Fibroblast of lung (primary cell): Measurements from ENCODE around the gene SPTB.

Experiments used
- CTCF ChIP-seq, 2 donors: IDR thresholded peaks in 1 of 2; conservative IDR thresholded peaks in 1 of 2; 1 replicate in 1 of 2; 2 replicates in 1 of 2; pipeline ENCODE4 v1.5.1; 2011 to 2012; ENCODE audit warnings: low read length in 2 of 2, control low read depth in 1 of 2, inconsistent platforms in 1 of 2, low read depth in 1 of 2, mild to moderate bottlenecking in 1 of 2
- EZH2 ChIP-seq: IDR thresholded peaks from 2 replicates; pipeline ENCODE4 v1.5.1; 2012; ENCODE audit warnings: low read length, control low read depth, mild to moderate bottlenecking; ENCODE audit errors: missing control alignments

DNA sequence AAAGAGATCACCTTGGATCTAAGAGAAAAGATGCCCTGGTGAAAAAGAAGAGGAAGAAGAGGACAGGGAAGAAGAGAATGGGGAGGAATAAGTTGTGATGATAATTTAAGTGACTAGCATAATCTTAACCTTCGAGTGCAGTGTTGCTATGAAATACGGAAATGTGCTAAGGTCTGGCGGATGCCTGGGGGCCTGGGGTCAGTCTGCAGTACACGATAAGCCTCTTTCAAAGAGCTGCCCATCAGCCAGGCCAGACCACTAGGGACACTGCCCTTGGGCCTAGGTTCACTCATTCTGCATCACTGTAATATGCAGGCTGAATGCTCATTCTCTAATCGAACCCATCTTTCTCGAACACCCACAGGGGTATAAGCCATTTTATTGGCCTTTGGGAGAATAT, 92.1 kb downstream of the SPTB start:
- TF ChIP-seq CTCF (conservative IDR thresholded peaks at IDR 0.05 in 1 of 2, IDR thresholded peaks at IDR 0.05 in 1 of 2; ENCODE audit: low read depth in 1 of 2, low read length in 2 of 2) (no peak), EZH2 (no peak)
